Thymus (tissue), 11 donors: Measurements from ENCODE around the gene YPEL1. TPM values are rescaled to one million over a fixed set of nuclear protein-coding genes. Genes with fewer than 3 reads are reported as not detected.

Experiments used
- DNase-seq, 9 donors: peaks; one replicate each; pipeline ENCODE4 v3.0.0-alpha.2; 2013; ENCODE audit warnings: low spot score in 9 of 9, low read depth in 6 of 9, missing footprints in 1 of 9
- H3K27ac ChIP-seq, 2 donors: one replicate each; pipeline ENCODE4 v1.5.1; 2013; ENCODE audit warnings: control low read depth in 1 of 2, low read depth in 1 of 2, low read length in 1 of 2, mild to moderate bottlenecking in 1 of 2, moderate library complexity in 1 of 2
- H3K27me3 ChIP-seq, 2 donors: one replicate each; pipeline ENCODE4 v1.5.1; 2013; ENCODE audit warnings: low read length in 1 of 2; ENCODE audit not compliant: control insufficient read depth in 2 of 2, insufficient read depth in 1 of 2
- H3K36me3 ChIP-seq, 2 donors: one replicate each; pipeline ENCODE4 v1.5.1; 2013; ENCODE audit warnings: low read length in 1 of 2, mild to moderate bottlenecking in 1 of 2, moderate library complexity in 1 of 2; ENCODE audit not compliant: control insufficient read depth in 2 of 2, insufficient read depth in 2 of 2
- H3K4me1 ChIP-seq, 2 donors: one replicate each; pipeline ENCODE4 v1.5.1; 2013; ENCODE audit warnings: low read length in 2 of 2; ENCODE audit not compliant: control insufficient read depth in 2 of 2, insufficient read depth in 2 of 2
- H3K4me3 ChIP-seq, 2 donors: one replicate each; pipeline ENCODE4 v1.5.1; 2013; ENCODE audit warnings: low read length in 2 of 2, control low read depth in 1 of 2, mild to moderate bottlenecking in 1 of 2
- H3K9me3 ChIP-seq, 2 donors: one replicate each; pipeline ENCODE4 v1.5.1; 2013; ENCODE audit warnings: low read length in 1 of 2, mild to moderate bottlenecking in 1 of 2; ENCODE audit not compliant: control insufficient read depth in 2 of 2, insufficient read depth in 1 of 2
- WGBS: extraction: QIAGEN DNeasy Blood & Tissue Kit; methylation state at CpG from one replicate; pipeline ENCODE4 v1.1.7; 2013; 5-methylcytosine and 5-hydroxymethylcytosine counted together
- polyA plus RNA-seq: library from polyadenylated mRNA; stranded (reverse); fragments of 200-250 nt; gene quantifications from one replicate; pipeline ENCODE4 v1.2.3, GENCODE V29; 2013
- total RNA-seq: library from RNA; stranded (reverse); fragments of 120-200 nt; gene quantifications from one replicate; pipeline ENCODE4 v1.2.4, GENCODE V29; 2013
- donor health status: healthy.

The YPEL1 gene
- total and polyA plus RNA-seq, 2 donors = 9.1 to 14.2 TPM

DNA sequence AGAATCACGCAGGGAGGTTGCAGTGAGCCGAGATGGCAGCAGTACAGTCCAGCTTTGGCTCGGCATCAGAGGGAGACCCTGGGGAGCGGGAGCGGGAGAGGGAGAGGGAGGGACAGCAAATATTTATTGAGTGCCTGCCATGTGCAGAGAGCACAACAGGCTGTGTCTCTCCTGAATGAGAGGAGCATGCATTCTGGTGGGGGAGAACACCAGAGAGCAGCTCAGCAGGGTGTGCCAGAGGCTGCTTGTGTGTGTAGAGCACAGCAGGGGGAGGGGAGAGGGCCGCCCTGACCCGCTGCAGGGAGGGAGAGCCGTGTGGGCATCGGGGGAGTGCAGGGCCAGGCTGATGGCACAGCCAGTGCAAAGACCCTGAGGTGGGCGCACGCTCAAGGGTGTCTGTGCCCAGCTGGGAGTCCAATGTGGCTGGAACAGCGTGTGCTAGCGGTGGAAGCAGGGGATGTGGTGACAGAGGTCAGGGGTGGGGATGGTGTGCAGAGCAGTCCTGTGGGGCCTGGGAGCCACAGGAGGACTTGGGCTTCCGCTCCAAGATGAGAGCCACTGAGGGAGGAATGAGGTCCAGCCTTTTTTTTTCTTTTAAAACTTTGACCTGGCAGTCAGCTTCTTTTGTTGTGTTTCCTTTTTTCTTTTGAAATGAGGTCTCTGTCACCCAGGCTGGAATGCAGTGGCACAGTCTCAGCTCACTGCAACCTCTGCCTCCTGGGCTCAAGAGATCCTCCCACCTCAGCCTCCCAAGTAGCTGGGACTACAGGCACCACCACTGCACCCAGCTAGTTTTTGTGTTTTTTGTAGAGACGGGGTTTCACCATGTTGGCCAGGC is 57.8 kb downstream of the YPEL1 start:
- no peak overlapping the region for H3K27ac ChIP-seq
- WGBS = 97% methylated on average over 15 of the region's 15 CpGs
- H3K9me3 ChIP-seq = peaks cover 0 to 5% of the 10 kb centered on the region in 2 donors
- DNase-seq = no peak
- no peaks in the 10 kb centered on the region for H3K27me3 ChIP-seq
- H3K4me1 ChIP-seq = no peaks in the 10 kb centered on the region
- peaks cover 39 to 59% of the 10 kb centered on the region in 2 donors for H3K36me3 ChIP-seq
- H3K4me3 ChIP-seq = no peak overlapping the region

DNA sequence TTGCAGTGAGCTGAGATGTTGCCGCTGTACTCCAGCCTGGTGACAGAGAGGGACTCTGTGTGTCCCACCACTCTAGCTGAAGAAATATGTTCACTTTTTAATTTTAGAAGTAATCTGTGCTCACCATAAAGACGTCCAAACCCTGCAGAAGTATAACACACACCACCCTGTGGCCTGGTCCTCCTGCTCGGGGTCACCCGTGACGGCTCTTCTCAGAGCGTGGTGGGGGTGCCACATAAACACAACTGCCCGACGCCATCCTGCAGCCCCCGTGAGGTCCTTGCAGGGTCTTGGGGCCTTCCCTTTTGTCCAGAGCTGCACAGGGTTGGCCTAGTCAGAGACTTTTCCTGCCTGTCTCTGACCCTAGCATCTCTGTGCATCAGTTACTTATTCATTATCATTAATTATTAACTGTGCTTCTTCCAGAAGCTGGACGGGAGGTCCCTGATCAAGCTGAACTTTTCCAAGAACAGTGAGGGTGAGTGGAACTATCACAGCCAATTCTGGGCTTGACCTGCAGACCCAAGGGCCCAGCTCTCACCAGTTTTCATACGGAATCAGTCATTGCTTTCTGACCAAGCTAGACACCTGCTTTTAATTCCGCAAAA is 60.9 kb downstream of the YPEL1 start:
- 98% methylated on average over 12 of the region's 12 CpGs for WGBS
- no peaks in the 10 kb centered on the region for H3K4me1 ChIP-seq
- H3K36me3 ChIP-seq = peaks cover 54 to 62% of the 10 kb centered on the region in 2 donors

DNA sequence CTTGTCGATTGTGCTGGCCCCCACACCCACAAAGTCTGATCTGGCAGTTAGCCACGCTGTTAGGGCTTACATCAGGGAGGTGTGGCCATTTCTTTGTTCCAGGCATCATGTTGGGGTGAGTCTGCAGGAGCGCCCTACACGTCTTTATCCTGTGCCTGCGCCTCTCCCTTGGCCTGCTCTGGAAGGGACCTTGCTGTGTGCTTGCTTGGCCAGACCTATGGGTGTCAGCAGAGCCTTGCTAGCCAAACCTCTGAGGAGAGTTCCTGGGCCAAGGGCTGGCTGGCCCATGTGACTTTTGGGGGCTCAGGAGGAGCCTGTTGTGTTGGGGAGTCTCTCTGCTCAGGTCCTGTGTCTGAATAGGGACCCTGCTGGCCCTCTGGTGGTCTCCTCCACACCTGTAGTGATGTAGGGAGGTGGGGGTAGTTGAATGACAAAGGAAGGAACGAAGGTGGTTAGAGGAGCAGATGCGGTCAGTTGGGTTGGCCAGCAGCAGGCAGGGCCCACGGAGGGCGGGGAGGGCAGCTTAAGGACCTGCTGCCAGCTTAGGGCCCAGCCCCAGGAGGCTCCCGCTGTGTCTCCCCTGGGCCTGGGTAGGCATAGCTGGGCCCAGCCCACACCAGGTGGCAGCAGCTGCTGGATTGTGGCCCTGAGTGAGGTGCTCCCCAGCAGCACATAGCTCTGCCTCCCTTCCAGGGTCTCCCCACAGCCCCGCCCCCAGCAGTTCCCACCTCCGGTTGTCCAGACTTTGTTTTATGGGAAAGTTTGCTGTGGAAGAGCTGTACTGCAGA is 61.9 kb downstream of the YPEL1 start:
- no peaks in the 10 kb centered on the region for H3K27me3 ChIP-seq
- no peak overlapping the region for H3K4me3 ChIP-seq
- peaks cover 58 to 64% of the 10 kb centered on the region in 2 donors for H3K36me3 ChIP-seq
- no peak overlapping the region for H3K27ac ChIP-seq
- no peak for DNase-seq
- 98% methylated on average over 12 of the region's 12 CpGs for WGBS
- H3K9me3 ChIP-seq = peaks cover 0 to 5% of the 10 kb centered on the region in 2 donors
- H3K4me1 ChIP-seq = no peaks in the 10 kb centered on the region

More for the DNA sequence above, 60.9 kb downstream of the YPEL1 start:
- Histone ChIP-seq H3K4me3 (no peak overlapping the region), H3K27ac (no peak overlapping the region), H3K27me3 (no peaks in the 10 kb centered on the region), H3K9me3 (peaks cover 0 to 5% of the 10 kb centered on the region in 2 donors)
- no peak for DNase-seq

DNA sequence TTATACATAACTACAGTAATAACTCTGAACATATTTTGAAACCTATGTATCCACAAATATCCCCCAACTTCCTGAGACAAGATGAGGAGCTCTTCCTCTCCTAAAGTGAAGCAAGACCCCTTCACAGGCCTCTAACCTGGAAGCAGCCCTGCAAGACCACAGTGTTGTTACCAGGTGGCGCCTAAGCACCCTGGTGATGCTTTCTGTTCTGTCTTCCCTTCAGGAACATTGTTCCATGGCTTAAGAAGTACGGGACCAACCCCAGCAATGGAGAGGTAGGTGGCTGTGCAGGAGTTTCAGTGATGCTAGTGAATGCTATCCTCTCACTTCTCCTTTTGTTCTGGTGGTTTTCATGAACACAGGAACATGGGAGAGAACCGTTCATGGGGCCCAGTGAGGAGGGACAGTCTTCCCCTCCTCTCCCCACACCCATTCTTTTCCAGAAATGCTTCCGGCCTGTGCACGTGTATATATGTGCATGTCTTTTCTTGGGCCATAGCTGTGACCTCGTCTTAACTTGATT is 63.4 kb downstream of the YPEL1 start:
- 92% methylated on average over 6 of the region's 6 CpGs for WGBS
- Histone ChIP-seq H3K4me3 (no peak overlapping the region), H3K9me3 (peaks cover 0 to 5% of the 10 kb centered on the region in 2 donors), H3K36me3 (peaks cover 58 to 62% of the 10 kb centered on the region in 2 donors), H3K4me1 (no peaks in the 10 kb centered on the region), H3K27me3 (no peaks in the 10 kb centered on the region), H3K27ac (no peak overlapping the region)
- DNase-seq = no peak

DNA sequence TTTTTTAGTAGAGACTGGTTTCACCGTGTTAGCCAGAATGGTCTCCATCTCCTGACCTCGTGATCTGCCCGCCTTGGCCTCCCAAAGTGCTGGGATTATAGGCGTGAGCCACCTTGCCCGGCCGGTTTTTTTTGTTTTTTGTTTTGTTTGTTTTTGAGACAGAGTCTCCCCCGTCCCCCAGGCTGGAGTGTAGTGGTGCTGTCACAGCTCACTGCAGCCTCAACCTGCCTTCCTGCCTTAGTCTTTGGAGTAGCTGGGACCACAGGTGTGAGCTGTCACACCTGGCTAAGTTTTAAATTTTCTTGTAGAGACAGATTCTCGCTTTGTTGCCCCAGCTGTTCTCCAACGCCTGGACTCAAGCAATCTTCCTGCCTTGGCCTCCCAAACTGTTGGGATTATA is 66.6 kb downstream of the YPEL1 start:
- Histone ChIP-seq H3K27ac (no peak overlapping the region), H3K9me3 (no peaks in the 10 kb centered on the region), H3K4me3 (no peak overlapping the region), H3K27me3 (no peaks in the 10 kb centered on the region), H3K4me1 (peaks cover 7 to 10% of the 10 kb centered on the region in 2 donors), H3K36me3 (peaks cover 40 to 42% of the 10 kb centered on the region in 2 donors)
- WGBS = 95% methylated on average over 9 of the region's 9 CpGs
- no peak for DNase-seq

DNA sequence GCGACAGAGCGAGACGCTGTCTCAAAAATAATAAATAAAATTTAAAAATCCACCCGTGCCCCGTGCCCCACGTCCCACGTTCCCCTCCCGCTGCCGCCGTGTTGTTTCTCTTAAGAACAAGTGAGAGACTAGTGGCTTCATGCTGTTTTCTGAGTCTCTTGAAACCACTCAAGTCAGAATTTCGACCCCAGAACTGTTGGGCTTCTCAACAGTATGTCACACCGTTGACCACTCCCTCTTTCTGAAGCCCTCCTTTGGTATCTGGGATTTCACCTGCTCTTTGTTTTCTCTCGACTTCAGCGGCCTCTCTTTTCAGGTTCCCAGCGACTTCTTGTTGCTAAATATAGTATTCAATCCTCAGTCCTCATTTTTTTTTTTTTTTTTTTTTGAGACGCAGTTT is 68.8 kb downstream of the YPEL1 start:
- peaks cover 7 to 10% of the 10 kb centered on the region in 2 donors for H3K4me1 ChIP-seq
- no peaks in the 10 kb centered on the region for H3K27me3 ChIP-seq
- H3K36me3 ChIP-seq = peaks cover 17 to 20% of the 10 kb centered on the region in 2 donors
- H3K27ac ChIP-seq = no peak overlapping the region
- no peak for DNase-seq
- whole genome bisulfite sequencing = 58% methylated on average over 16 of the region's 16 CpGs
- no peaks in the 10 kb centered on the region for H3K9me3 ChIP-seq
- peak overlapping the region; percentile 79 to 100 for H3K4me3 ChIP-seq

DNA sequence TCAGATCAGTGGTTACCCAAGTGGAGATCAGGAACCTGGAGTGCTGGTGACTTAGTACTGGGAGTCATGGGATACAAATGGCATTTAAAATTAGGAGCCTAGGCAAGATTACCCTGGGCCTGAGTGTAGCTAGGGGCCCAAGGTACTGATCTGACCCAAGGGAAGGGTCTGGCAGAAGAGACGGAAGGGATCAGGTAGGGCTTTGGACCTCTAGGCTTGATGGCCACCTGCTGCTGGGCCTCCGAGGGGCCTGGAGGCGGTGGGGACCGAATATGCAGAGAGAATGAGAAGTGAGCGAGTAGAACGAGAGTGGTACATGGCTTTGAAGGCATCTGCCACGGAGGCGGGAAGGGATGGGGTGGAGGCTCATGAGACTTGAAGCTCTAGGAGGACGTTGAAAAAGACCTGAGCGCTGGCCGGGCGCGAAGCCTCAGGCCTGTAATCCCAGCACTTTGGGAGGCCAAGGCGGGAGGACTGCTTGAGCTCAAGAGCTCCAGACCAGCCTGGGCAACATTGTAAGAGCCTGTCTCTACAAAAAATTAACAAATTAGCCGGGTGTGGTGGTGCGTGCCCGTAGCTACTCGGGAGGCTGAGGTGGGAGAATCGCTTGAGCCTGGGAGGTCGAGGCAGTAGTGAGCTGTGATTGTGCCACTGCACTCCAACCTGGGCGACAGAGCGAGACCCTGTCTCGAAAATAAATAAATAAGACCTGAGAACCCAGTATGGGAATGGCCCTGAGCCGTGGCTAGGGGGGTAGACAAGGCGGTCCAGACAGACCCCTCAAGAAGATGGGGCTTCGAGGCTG is 70.3 kb downstream of the YPEL1 start:
- H3K27ac ChIP-seq = peak overlapping the region in 1 of 2 donors; percentile 64
- H3K4me3 ChIP-seq = peak overlapping the region; percentile 79 to 100
- peaks cover 4 to 6% of the 10 kb centered on the region in 2 donors for H3K36me3 ChIP-seq
- 78% methylated on average over 26 of the region's 26 CpGs for WGBS
- H3K9me3 ChIP-seq = no peaks in the 10 kb centered on the region
- no peaks in the 10 kb centered on the region for H3K27me3 ChIP-seq
- H3K4me1 ChIP-seq = peaks cover 7 to 10% of the 10 kb centered on the region in 2 donors
- no peak for DNase-seq

DNA sequence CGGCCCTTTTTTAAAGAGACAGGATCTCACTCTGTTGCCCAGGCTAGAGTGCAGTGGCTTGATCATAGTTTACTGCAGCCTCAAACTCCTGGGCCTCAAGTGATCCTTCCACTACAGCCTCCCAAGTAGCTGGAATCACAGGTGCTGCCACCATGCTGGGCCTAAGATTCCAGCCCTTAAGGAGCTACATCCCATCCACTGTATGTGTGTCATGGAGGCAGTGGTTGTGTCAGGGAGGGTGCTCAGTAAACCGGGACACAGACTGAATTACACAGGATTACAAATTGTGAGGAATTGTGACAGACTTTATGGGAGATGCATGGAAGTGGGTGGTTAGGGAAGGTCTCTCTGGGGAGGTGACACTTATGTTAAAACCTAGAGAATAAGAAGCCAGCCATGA is 71.9 kb downstream of the YPEL1 start:
- Histone ChIP-seq H3K27me3 (no peaks in the 10 kb centered on the region), H3K36me3 (no peaks in the 10 kb centered on the region), H3K27ac (no peak overlapping the region), H3K4me1 (peaks cover 7 to 10% of the 10 kb centered on the region in 2 donors), H3K4me3 (no peak overlapping the region), H3K9me3 (no peaks in the 10 kb centered on the region)
- over 99% methylated on average over 2 of the region's 2 CpGs for WGBS
- DNase-seq = no peak
